Endothelial cell (in vitro differentiated cells): ENCODE data around the gene SPEF1. TPM values are rescaled to one million over a fixed set of nuclear protein-coding genes. Genes with fewer than 3 reads are reported as not detected.

Experiments used
- DNase-seq: peaks from one replicate; pipeline ENCODE4 v3.0.0; 2021; ENCODE audit warnings: low spot score
- H3K27ac Mint-ChIP-seq: one replicate; pipeline ENCODE4 v1.8.0; 2021; ENCODE audit warnings: mixed read lengths, inconsistent platforms; ENCODE audit not compliant: unreplicated experiment
- H3K27me3 Mint-ChIP-seq: one replicate; pipeline ENCODE4 v1.8.0; 2021; ENCODE audit warnings: mild to moderate bottlenecking, moderate library complexity, mixed read lengths, inconsistent platforms; ENCODE audit not compliant: unreplicated experiment
- H3K36me3 Mint-ChIP-seq: one replicate; pipeline ENCODE4 v1.8.0; 2021; ENCODE audit warnings: mild to moderate bottlenecking, low read depth, mixed read lengths, inconsistent platforms; ENCODE audit not compliant: unreplicated experiment
- H3K4me1 Mint-ChIP-seq: one replicate; pipeline ENCODE4 v1.8.0; 2021; ENCODE audit warnings: mild to moderate bottlenecking, mixed read lengths, inconsistent platforms; ENCODE audit not compliant: unreplicated experiment
- H3K4me3 Mint-ChIP-seq: one replicate; pipeline ENCODE4 v1.8.0; 2021; ENCODE audit warnings: mild to moderate bottlenecking, mixed read lengths, inconsistent platforms; ENCODE audit not compliant: unreplicated experiment
- H3K9me3 Mint-ChIP-seq: one replicate; pipeline ENCODE4 v1.8.0; 2021; ENCODE audit warnings: mixed read lengths, inconsistent platforms; ENCODE audit not compliant: unreplicated experiment
- CTCF ChIP-seq: fragments of 200-600 bp; sonication (generic); IDR thresholded peaks from one replicate; pipeline ENCODE4 v1.5.0; 2021; ENCODE audit warnings: antibody characterized with exemption; ENCODE audit not compliant: unreplicated experiment
- total RNA-seq: library from RNA; stranded (reverse); fragmentation: NEBNext Ultra II Directional; extraction: Animal tissue kit (Norgen Biotek cat#: 25700); gene quantifications from one replicate; pipeline ENCODE4 v1.2.1, GENCODE V29; 2021; ENCODE audit not compliant: unreplicated experiment

The SPEF1 gene
- total RNA-seq, 1 donor from 2014 or later = 0.23 TPM

DNA sequence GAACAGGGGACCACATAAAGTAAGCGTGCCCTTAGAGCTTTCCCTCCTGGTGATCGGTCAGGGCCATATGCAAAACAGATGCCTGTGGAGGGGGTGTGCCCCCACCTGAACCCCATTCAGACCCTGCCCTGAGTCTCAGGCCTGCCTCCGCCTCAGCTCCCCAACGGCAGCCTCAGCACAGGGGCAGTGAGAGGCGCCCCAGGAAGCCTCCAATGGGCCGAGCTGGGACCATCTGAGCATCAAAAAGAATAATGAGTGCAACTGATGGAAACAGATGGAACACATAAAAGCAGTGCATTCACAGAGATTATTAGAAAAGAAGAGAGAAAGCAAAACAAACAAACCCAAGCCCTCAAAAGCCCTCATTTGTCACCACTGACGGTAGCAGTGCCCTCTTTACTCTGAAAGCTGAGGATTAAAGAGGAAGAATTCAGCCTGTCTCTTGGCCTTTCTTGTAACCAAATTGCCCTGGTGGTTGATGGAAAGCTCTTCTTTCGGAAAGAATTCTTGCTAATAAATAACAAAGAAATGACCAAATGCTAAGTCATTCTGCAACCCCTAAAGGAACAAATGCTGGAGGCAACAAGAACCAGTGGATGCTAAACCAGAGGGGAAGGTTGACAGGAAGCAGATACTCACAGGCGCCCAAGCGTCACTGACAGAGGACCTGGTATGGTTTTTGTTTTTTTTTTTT lies 20.4 kb downstream of the SPEF1 start:
- Mint-ChIP-seq H3K9me3 (no peaks in the 10 kb centered on the region), H3K27ac (no peak overlapping the region), H3K27me3 (peaks cover 18% of the 10 kb centered on the region), H3K4me1 (no peaks in the 10 kb centered on the region), H3K36me3 (no peaks in the 10 kb centered on the region), H3K4me3 (no peak overlapping the region)
- DNase-seq = no peak
- no peak for TF ChIP-seq CTCF

- TF ChIP-seq CTCF = no peak
- H3K36me3 Mint-ChIP-seq = no peaks in the 10 kb centered on the region
- peak overlapping the region; percentile 64 for H3K27ac Mint-ChIP-seq
- H3K4me3 Mint-ChIP-seq = no peak overlapping the region
- H3K9me3 Mint-ChIP-seq = no peaks in the 10 kb centered on the region
- DNase-seq = no peak
- H3K4me1 Mint-ChIP-seq = no peaks in the 10 kb centered on the region
- peaks cover 21% of the 10 kb centered on the region for H3K27me3 Mint-ChIP-seq
Measured at GRCh38 chr20:3759884-3760283, 21.4 kb downstream of the SPEF1 start.

DNA sequence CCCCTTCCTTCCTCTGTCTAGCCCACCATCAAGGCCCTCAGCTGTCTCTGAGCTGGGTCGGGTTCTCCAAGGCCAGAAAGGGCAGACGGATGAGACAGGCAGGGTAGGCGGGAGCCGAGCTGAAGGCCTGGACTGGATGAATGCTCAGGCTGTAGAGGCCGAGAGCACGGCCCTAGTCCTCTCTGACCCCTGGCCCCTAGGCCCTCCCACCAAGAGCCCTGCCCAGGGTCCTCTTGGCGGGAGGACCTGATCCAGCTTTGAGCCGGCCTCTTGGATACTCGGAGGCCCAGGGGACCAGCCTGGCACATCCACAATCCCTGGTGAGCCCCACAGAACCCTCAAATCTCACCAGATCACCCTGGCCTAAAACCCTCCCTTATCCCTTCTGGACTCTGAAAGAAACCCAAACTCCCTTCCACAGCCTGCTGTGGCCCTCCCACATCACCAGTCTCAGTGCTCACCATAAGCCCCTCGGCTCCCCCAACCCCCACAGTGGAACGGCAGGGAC lies 21.9 kb downstream of the SPEF1 start:
- no peak overlapping the region for H3K4me3 Mint-ChIP-seq
- H3K9me3 Mint-ChIP-seq = no peaks in the 10 kb centered on the region
- TF ChIP-seq CTCF = no peak
- peak overlapping the region; percentile 64 for H3K27ac Mint-ChIP-seq
- peaks cover 19% of the 10 kb centered on the region for H3K27me3 Mint-ChIP-seq
- no peaks in the 10 kb centered on the region for H3K4me1 Mint-ChIP-seq
- DNase-seq = no peak
- no peaks in the 10 kb centered on the region for H3K36me3 Mint-ChIP-seq

- no peak for DNase-seq
- Mint-ChIP-seq H3K9me3 (no peaks in the 10 kb centered on the region), H3K36me3 (no peaks in the 10 kb centered on the region), H3K4me1 (no peaks in the 10 kb centered on the region), H3K27ac (no peak overlapping the region), H3K4me3 (no peak overlapping the region), H3K27me3 (peaks cover 19% of the 10 kb centered on the region)
- no peak for TF ChIP-seq CTCF
Measured at GRCh38 chr20:3758566-3758965, 22.7 kb downstream of the SPEF1 start.

GRCh38 chr20:3757268-3757667 lies 24.0 kb downstream of the SPEF1 start:
- peaks cover 7% of the 10 kb centered on the region for H3K36me3 Mint-ChIP-seq
- no peaks in the 10 kb centered on the region for H3K9me3 Mint-ChIP-seq
- H3K27me3 Mint-ChIP-seq = peaks cover 23% of the 10 kb centered on the region
- DNase-seq = no peak
- no peak for TF ChIP-seq CTCF
- peak overlapping the region; percentile 48 for H3K27ac Mint-ChIP-seq
- no peak overlapping the region for H3K4me3 Mint-ChIP-seq
- H3K4me1 Mint-ChIP-seq = peaks cover 3% of the 10 kb centered on the region
